GM19438 (cell line): ENCODE measurements around the gene TSPAN18.

Experiments used
- ATAC-seq: cut with Tn5 transposase; IDR thresholded peaks from one replicate; pipeline ENCODE4 v1.9.1; 2021; ENCODE audit warnings: low read depth; ENCODE audit not compliant: unreplicated experiment

TSPAN18 gene

GRCh38 chr11:44930588-44931302, 204.0 kb downstream of the TSPAN18 start:
- ATAC-seq, result no peak

DNA sequence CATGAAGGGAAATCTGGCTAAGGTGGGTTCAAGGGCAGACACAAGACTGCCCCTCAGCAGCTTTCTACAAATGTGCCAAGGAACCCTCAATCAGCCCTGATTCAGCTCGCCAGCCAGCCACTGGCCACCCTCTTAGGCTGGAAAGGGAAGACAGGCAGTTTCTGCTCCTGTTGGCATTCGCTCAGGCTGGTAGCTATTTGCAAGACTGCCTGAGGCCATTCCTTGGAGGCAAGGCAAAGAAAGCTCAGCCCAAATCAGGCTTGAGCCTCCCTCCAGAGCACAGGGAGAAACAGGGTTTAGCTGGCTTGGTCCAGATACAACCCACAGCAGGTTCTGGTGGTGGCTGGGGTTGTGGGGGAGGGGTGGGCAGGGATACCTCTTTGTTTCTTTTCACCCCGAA, 204.7 kb downstream of the TSPAN18 start:
- no peak for ATAC-seq

GRCh38 chr11:44934110-44934509, 207.3 kb downstream of the TSPAN18 start:
- ATAC-seq, result no peak

- ATAC-seq, result no peak
Measured at GRCh38 chr11:44934735-44935250, 208.0 kb downstream of the TSPAN18 start.

- peak; percentile 77 for ATAC-seq
Measured at GRCh38 chr11:44936525-44936924, 209.8 kb downstream of the TSPAN18 start.

DNA sequence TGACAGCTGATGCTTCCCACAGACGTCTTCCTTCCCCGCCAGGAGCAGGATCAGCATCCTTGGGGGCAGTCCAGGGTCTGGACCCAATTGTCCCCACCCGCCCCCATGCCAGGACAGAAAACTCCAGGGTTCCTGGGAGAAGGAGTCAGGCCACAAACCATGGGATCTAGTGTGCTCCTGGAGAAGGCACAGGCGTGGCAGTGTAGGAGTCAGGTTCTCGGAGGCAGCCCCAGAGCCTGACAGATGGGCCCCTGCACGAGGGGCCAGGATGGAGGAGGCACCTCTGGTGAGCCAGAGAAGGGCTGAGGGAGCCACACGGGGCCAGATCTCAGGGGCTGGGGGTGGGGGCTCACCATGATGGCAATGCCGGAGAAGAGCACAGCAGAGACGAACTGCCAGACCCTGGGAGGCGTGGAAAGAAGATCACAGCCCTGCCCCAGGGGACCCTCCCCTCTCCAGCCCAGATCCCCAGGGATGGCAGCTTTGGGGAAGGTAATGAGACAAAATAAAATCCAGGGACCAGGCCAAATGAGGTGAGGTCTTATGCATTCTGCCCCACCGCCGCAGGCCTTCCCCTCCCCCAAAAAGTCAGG, 210.3 kb downstream of the TSPAN18 start:
- ATAC-seq, result no peak

DNA sequence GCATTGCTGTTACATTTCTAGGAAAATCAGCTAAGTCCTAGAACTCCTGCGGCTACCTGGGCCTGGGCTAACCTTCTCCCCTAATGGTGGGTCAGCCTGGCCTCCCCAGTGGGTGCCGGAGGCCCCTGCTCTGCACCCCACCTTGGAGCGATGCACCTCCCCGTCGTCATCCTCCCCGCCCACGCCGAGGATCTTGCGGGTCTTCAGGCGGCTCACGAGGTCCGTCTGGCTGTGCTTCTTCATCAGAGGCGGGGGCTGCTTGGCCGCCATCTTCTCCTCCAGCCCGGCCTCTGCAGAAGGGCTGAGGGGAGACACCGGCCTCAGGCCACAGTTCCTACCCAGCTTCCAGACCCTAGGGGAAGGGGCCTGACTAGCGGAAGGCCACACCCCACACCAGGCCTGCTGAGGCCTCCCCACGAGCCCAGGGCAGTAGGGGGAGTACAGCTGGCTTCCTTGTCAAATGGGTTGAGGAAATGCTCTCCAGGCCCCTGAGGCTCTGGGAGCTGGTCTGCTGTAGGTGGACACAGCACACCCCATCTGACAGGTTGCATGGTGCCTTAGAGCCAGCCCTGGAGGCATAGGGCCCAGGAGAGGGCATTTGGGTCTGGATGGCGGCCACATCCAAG, 211.4 kb downstream of the TSPAN18 start:
- no peak for ATAC-seq

DNA sequence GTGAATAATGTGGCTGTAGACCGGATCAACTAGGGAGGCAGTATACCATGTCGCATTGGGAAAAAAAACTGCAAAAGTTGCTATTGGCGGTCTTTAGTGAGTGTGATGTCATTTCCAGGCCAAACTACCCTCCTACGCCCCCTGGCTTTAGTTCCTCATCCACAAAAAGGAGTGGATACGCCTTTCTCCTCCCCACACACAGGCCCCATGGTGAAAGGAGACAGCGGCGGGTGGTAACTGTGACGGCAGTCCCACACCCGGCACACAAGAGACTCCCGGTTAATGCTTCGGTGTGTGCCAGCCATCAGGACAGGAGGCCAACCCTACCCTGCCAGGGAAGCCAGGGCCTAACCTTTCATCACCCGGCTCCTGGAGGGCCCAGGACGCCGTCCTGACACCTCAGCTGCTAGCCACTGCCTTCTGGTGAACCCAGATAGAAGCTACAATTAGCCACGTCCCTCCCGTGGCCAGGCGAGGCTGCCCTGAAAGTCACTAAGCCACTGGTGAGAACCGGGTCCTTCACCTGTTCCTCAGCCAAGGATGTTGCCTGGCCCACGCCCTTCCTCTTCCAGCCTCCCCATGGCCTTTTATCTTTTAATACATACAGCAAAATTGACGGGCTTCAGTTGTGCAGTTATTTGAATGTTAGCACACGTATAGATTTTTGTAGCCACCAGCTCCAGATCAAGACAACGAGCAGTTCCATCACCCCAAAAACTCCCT, 213.1 kb downstream of the TSPAN18 start:
- no peak for ATAC-seq

GRCh38 chr11:44940404-44940803, 213.6 kb downstream of the TSPAN18 start:
- no peak for ATAC-seq

DNA sequence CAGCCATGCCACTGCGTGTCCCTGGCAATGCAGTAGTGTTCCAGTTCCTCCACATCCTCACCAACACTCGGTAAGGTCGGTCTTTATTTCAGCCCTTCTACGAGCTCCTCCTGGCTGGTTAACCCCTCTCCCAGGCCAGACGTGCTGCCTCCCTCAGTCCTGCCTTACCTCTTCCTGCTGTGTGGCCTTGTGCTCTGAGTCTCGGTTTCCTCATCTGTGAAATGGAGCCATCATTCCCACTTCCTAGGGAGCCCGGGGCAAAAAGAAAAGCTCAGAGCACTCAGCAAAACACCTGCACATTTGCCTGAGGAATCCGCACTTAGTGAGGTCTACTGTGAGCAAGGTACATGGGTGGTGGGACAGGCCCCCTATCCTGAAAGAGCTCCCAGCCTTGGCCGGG, 214.1 kb downstream of the TSPAN18 start:
- ATAC-seq, result no peak

- ATAC-seq, result no peak
Measured at GRCh38 chr11:44941259-44942021, 214.7 kb downstream of the TSPAN18 start.

DNA sequence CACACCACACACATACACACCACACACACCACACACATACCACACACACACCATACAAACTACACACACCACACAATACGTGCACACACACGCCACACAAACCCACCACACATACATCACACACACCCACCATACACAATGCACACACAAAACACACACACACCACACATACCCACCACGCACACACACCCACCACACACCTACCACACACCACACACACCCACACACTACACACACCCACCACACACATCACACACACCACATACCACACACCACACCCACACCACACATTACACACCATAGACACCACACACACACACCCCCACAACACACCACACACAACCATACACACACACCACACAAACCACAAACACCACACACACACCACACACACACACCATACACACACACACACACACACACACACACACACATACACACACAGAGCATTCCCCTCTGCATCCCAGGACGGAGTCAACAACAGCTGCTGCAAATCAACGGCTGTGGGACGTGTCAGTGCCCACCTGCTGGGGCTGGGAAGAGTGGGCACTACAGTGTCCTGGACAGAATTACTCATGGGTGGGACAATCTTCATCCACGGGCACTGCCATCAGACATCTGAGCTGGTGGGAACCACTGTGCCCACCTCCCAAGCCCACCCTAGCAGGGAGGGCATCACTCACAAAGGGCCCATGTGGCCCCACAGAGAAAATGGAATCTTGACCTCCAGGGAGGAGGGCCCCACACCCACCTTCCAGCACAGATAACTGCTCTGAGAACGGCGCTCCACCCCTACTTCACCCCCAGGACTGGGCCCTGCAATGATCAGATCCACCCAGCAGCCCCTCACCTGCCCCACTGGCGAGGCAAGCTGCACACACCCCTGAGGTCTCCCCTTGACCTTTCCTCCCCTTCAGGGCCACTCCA, 215.5 kb downstream of the TSPAN18 start:
- ATAC-seq, result no peak

- no peak for ATAC-seq
Measured at GRCh38 chr11:44943118-44943517, 216.4 kb downstream of the TSPAN18 start.

DNA sequence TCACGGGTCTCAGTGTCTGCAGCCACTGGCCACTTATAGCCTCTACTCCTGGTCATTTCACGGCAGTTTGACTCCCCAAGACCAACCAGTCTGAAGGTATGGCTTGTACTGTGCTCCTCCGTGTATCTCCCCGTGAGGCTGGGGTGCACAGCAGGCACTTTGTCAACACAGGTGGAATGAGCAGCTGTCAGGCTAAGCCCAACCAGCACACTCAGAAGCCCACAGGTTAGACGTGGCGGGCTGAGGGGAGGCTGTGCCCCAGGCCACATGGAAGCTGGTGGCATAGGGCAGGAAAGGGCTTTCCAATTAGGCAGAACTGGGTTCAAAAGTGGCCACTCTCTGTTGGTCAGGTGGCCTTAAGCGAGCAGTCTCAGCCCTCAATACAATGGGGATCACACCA, 216.9 kb downstream of the TSPAN18 start:
- ATAC-seq, result no peak

GRCh38 chr11:44944181-44944852, 217.6 kb downstream of the TSPAN18 start:
- ATAC-seq, result no peak

- ATAC-seq, result no peak
Measured at GRCh38 chr11:44944853-44945235, 218.1 kb downstream of the TSPAN18 start.

- no peak for ATAC-seq
Measured at GRCh38 chr11:44945666-44946065, 218.9 kb downstream of the TSPAN18 start.

- no peak for ATAC-seq
Measured at GRCh38 chr11:44946263-44946662, 219.5 kb downstream of the TSPAN18 start.

- ATAC-seq, result no peak
Measured at GRCh38 chr11:44947114-44947513, 220.4 kb downstream of the TSPAN18 start.
